ENCODE results near the gene OMA1. TPM values are rescaled to one million over a fixed set of nuclear protein-coding genes. Genes with fewer than 3 reads are reported as not detected.

OMA1 gene
- total RNA-seq, result 14.7 and 16.1 TPM in 2 replicates

- H3K4me3 ChIP-seq (ENCODE audit: low read depth, low read length), result peak within 1 kb of the TSS; percentile 79
- peak; percentile 52 for DNase-seq (ENCODE audit: low read depth)
- TF ChIP-seq CTCF (conservative IDR thresholded peaks at IDR 0.05; ENCODE audit: low read depth, low read length), result peak; percentile 94
Measured at GRCh38 chr1:58546520-58547308, at the start of gene OMA1. Gene OMA1, minus strand, starts transcription at chr1:58546726. Its CDS starts 7,432 bp downstream, at chr1:58539294.

GRCh38 chr1:58594546-58594945 lies 48.0 kb upstream of the OMA1 start:
- no peak overlapping the region for H3K4me3 ChIP-seq (ENCODE audit: low read depth, low read length)
- TF ChIP-seq CTCF (conservative IDR thresholded peaks at IDR 0.05; ENCODE audit: low read depth, low read length), result no peak
- no peak for DNase-seq (ENCODE audit: low read depth)

GRCh38 chr1:58592522-58593134 lies 46.1 kb upstream of the OMA1 start:
- H3K4me3 ChIP-seq (ENCODE audit: low read depth, low read length), result no peak overlapping the region
- TF ChIP-seq CTCF (conservative IDR thresholded peaks at IDR 0.05; ENCODE audit: low read depth, low read length), result no peak
- DNase-seq (ENCODE audit: low read depth), result peak; percentile 90

GRCh38 chr1:58591806-58592205 lies 45.3 kb upstream of the OMA1 start:
- no peak for DNase-seq (ENCODE audit: low read depth)
- no peak for TF ChIP-seq CTCF (conservative IDR thresholded peaks at IDR 0.05; ENCODE audit: low read depth, low read length)
- no peak overlapping the region for H3K4me3 ChIP-seq (ENCODE audit: low read depth, low read length)

GRCh38 chr1:58590019-58590418 lies 43.5 kb upstream of the OMA1 start:
- no peak for DNase-seq (ENCODE audit: low read depth)

GRCh38 chr1:58588396-58588795 lies 41.9 kb upstream of the OMA1 start:
- H3K4me3 ChIP-seq (ENCODE audit: low read depth, low read length), result no peak overlapping the region
- no peak for TF ChIP-seq CTCF (conservative IDR thresholded peaks at IDR 0.05; ENCODE audit: low read depth, low read length)
- DNase-seq (ENCODE audit: low read depth), result no peak

More at GRCh38 chr1:58590019-58590418, 43.5 kb upstream of the OMA1 start:
- no peak overlapping the region for H3K4me3 ChIP-seq (ENCODE audit: low read depth, low read length)
- no peak for TF ChIP-seq CTCF (conservative IDR thresholded peaks at IDR 0.05; ENCODE audit: low read depth, low read length)

Data from epithelial cell of proximal tubule (primary cell).